SK-N-MC (cell line): Measurements from ENCODE around the gene EPM2A.

Source experiments
- EZH2 ChIP-seq: fragments of 200-600 bp; sonication (generic); IDR thresholded peaks from one replicate; pipeline ENCODE4 v1.6.1; 2017; ENCODE audit warnings: antibody characterized with exemption
- POLR2AphosphoS5 ChIP-seq: IDR thresholded peaks from 2 replicates; pipeline ENCODE4 v1.6.1; 2012; ENCODE audit warnings: mild to moderate bottlenecking, low read depth, low read length, borderline replicate concordance

DNA sequence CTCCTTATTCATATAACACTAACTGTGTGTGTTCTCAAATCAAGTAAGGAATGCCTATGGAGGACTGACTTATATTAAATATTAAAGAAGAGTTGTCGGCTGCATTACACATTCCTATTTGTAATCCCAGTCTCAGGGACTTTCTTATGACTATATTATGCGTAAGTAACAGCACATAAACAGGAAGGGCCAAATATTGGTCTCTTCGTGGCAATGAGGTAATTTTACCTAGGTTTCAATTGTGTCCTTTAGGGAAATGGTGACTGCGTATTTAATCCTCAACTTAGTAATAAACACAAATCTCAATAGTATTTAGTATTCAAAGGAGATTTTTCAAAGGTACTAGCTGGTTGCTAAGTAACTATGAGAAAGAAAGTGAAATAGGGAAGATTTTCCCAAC lies 22.8 kb upstream of the EPM2A start:
- TF ChIP-seq EZH2 = no peak
- TF ChIP-seq POLR2AphosphoS5 = no peak
